Stimulated activated CD4-positive, alpha-beta T cell treated with anti-CD3 and anti-CD28 coated beads, Interleukin-15, amount 100 ng/mL, for 48 hours (primary cell): ENCODE measurements around the gene AOAH.
"Not testable (repeated sequence)": the region's sequence is repeated elsewhere in the genome, so short reads cannot be mapped to it uniquely, and the experiment has no call there.

Experiments
- DNase-seq, 2 donors: peaks; one replicate each; pipeline ENCODE4 v3.0.0-alpha.2; 2020; ENCODE audit warnings: low read depth in 2 of 2

Gene AOAH

GRCh38 chr7:36736090-36736898 lies 12.0 kb upstream of the AOAH start:
- DNase-seq, result no peak

GRCh38 chr7:36735172-36735571 lies 10.9 kb upstream of the AOAH start:
- no peak for DNase-seq

GRCh38 chr7:36734731-36735130 lies 10.4 kb upstream of the AOAH start:
- DNase-seq, result no peak

- DNase-seq, result no peak
Measured at GRCh38 chr7:36733411-36733810, 9.1 kb upstream of the AOAH start.

DNA sequence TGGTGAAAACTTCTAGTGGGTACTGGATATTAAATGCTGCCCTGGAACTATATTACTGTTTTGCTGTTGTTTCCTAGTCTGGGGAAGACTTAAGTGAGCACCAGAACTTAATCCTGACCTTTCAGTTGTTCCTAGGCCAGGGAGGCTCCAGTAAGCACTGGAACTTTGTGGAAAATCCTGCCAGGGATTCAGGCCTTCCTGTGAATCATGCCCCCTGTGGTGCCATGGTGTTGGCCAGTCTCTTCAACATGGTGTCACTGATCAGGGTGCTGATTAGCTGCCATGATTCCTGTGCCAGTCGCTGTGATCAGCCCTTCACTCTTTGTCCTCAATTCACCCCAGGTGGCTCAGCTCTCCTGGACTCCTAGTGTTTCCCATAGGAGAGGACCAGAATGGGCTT lies 8.5 kb upstream of the AOAH start:
- no peak for DNase-seq

DNA sequence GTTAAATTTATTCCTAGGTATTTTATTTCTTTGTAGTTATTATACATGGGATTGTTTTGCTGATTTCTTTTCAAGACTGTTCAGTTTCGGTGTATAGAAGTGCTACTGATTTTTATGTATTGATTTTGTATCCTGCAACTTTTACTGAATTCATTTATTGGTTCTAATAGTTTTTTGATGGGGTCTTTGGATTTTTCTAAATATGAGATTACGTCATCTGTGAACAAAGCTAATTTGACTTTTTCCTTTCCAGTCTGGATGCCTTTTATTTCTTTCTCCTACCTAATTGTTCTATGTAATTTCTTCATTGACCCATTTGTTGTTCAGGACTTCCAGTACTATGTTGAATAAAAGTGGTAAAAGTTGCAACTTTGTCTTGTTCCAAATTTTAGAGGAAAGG lies 5.8 kb upstream of the AOAH start:
- DNase-seq, result no peak

- DNase-seq, result no peak
Measured at GRCh38 chr7:36728143-36728542, 3.8 kb upstream of the AOAH start.

DNA sequence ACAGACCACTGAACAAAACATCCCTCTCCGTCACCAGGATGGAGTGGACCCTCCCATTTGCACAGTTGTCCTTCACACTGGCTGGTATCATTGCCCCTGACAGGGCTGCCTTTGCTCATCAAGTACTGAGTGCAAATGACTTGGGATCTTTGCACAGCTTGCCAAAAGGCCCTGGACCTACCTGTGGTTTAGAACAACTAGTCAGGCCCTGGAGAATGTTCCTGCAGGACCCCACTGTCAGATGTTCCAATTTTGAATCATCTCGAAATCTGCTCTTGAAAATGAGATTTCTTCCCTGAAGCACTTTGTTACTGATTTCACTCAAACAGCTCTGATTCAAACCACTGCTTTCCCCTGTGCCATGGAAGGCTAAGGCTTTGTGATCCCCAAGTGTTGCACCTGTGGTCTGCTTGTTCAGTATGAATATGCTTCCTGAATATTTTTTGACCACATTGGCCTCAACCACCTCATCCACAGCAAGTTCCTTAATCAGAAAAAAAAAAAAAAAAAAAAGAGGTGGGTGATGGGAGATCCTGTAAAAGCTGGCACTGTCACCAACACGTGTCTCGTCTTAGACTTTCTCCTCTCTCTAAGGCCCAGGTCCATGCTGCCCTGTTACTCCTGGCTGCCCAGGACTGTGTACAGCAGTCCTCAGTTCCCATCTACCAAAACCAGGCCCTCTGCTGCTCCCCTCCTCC lies 2.7 kb upstream of the AOAH start:
- DNase-seq, result peak in 1 of 2 donors; percentile 44

DNA sequence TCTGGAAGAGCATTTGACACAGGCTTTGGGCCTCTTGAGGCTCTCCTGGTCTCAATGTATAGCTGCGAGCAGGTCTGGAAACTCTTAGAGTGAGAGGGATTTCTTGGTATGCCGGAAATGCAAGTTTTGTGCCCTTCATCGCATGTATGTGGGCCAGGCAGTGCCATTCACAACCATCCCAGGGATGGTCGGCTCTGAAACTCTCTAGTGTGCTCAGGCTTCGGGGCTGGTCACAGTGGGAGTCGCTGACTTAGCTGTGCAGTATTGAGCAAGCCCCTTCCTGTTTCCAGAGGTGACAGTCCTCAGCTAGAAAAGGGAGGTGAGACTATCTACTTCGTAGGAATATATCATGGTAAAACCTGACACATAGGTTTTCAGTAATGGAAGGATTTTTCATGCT lies 2.0 kb upstream of the AOAH start:
- no peak for DNase-seq

DNA sequence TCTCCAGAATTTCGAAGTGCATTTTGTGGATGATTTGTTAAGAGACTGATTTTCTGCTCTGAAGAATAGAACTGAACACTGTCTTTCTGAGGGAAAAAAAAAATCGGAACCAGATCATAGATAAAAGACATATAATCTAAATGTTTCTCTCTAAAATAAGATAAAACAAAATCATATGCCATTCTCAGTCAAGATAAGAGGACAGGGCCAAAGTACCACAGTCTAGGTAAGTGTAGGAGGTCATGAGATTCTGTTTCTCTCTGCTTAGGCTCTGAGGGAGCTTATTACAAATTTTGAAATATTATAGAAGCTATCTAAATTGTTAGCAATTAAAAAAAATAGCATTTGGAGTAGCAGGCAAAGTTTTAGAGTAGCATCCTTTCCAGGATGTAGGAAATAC lies 702 bp upstream of the AOAH start:
- no peak for DNase-seq

GRCh38 chr7:36723291-36723690 lies 1.0 kb downstream of the AOAH start:
- no peak for DNase-seq

GRCh38 chr7:36719083-36719632 lies 5.1 kb downstream of the AOAH start:
- DNase-seq, result no peak

DNA sequence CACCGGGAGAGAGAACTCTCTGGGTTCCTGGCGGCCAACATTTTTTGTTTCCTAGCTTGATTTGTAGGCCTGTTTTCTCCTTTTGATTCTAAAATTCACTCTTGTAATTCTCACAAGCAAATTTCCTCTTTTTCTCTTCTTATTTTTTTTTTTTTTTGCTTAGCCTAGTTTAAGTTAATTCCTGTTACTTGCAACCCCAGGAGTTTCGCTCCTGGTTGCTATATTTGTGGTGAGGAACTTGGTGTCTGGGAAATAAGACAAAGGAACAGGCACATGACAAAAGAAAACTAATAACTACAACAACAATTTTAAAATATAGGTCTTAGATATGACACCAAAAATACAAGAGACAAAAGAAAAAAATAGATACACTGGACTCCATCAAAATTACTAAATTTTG lies 6.7 kb downstream of the AOAH start:
- no peak for DNase-seq

- DNase-seq, result not testable (repeated sequence)
Measured at GRCh38 chr7:36716802-36717201, 7.5 kb downstream of the AOAH start.

GRCh38 chr7:36712015-36712414 lies 12.3 kb downstream of the AOAH start:
- no peak for DNase-seq

GRCh38 chr7:36711256-36711655 lies 13.0 kb downstream of the AOAH start:
- DNase-seq, result no peak

DNA sequence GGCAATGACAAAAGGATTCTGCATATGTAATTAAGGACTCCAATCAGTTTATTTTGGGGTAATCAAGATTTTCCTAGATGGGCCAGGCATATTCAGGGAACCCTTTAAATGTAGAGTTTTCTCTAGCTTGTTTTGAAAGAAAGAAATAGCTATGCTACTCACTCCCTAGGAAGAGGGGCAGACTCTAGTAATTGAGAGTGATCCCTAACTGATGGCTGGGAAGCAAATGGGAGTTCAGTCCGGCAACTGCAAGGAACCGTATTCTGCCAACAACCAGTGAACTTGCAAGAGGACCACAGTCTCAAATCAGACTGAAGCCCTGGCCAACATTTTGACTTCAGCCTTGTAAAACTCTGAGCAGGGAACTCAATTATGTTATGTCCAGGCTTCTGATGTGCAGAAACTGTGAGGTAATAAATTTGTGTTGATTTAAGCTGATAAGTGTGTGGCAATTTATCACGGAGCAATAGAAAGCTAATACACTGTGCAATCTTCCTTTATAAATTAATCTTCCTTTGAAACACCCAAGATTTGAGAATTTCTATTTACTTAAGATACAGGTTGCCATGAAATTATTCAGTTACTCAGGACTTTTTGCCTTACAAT lies 14.0 kb downstream of the AOAH start:
- DNase-seq, result no peak

- DNase-seq, result no peak
Measured at GRCh38 chr7:36708767-36709166, 15.5 kb downstream of the AOAH start.

- DNase-seq, result no peak
Measured at GRCh38 chr7:36707898-36708297, 16.4 kb downstream of the AOAH start.

GRCh38 chr7:36707465-36707864 lies 16.8 kb downstream of the AOAH start:
- DNase-seq, result no peak

- not testable (repeated sequence) for DNase-seq
Measured at GRCh38 chr7:36703860-36704259, 20.4 kb downstream of the AOAH start.

GRCh38 chr7:36692456-36692855 lies 31.8 kb downstream of the AOAH start:
- no peak for DNase-seq

DNA sequence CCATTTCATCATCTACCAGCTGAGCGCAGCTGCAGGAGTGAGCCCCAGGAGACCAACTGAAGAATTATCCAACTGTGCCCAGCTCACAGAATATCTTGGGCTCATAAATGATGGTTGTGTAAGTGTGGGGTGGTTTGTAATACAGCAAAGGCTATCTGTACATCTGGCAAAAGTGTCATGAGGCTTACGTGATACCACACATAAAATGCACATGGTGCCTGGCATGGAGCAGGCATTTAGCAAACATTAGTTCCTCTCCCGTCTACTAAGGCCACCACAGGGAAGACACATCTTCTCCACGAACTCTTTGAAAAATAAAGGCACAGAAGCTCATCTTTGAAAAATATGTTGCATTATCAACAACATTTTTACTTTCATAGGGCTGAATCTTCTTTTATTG lies 32.3 kb downstream of the AOAH start:
- DNase-seq, result no peak
